ENCODE results near the gene HNRNPH2.

Gene HNRNPH2

DNA sequence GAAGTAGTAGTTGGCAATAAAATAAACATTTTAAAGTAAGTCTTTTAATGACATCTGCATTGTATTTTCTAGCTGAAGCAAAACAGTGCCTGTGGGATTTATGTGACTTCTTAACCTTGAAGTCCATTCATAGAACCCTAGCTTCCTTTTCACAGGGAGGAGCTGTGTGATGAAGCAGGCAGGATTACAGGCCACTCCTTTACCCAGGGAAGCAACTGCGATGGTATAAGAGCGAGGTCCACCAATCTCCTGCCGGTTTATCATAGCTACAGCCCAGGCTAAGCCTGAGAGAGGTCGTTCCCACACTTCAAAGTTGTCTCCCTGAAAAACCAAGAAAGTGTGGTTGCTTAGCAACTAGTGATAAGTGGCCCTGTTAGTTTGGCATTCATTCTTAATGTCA is 10.2 kb upstream of the HNRNPH2 start:
- no peak for DNase-seq (ENCODE audit: low spot score)

DNA sequence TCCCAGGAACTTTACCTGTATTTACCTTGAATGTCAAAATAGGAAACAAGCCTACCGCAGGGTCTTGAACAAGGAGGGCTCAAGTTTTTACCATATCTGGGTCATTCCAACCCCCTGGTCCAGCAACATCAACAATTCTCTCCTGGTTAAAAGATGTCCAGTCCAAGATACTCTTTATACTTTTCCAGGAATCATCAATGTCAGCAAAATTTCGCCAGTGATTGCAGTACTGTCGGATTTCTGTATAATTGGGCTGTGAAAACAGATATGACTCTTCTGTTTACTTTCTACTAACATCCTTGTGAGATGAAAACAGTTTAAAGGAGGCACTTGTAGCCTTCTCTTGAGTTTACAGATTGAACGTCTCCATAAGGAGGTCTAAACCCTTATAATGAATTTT is 9.3 kb upstream of the HNRNPH2 start:
- no peak for DNase-seq (ENCODE audit: low spot score)

DNA sequence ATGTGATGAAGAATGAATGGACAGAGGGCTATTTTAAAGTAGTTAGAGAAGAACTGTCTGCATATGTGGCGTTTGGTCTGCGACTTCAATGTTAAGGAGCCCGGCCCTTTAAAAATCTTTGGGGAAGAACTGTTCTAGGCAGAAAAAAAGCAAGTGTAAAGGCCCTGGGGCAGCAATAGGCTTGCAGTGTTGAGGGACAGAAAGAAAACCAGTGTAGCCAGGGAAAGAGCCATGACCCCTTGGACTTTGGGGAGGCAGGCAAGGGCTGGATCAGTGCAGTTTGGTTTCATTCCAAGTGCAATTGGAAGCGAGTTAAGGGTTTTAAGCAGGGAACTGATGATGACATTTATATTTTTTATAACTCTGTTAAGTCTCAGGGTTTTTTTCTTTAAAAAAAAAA is 8.2 kb upstream of the HNRNPH2 start:
- no peak for DNase-seq (ENCODE audit: low spot score)

DNA sequence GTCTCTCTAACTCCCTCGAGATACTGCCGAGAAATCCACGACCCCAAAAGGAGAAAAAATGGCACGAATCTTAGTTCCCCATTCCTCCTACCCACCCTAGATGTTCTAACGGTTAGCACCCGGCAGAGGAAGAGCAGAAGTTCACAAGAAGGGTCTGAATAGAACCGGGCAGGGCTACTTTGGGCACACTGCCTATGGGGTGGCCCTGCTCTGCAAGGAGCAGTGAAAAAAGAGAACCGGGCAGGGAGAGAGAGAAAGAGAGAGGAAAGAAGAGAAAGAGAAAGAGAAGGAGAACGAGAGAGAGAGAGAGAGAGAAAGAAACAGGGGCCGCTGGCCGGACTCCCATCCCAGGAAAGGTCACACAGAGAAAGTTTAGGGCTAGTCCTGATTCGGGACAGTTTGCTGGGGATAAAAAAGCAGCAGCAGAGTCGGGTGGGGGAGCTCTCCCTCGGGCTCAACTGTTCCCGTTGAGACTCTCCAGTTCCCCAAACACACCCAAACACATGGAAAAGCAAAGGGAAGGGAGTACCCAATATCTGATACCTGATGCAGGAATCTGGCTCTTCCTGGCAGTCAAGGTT is 765 bp upstream of the HNRNPH2 start:
- DNase-seq (ENCODE audit: low spot score) = no peak

GRCh38 chrX:101408532-101408841 is 465 bp downstream of the HNRNPH2 start:
- no peak for DNase-seq (ENCODE audit: low spot score)

- DNase-seq (ENCODE audit: low spot score) = no peak
These were observed 1.0 kb downstream of the HNRNPH2 start for GRCh38 chrX:101409043-101409442.

- no peak for DNase-seq (ENCODE audit: low spot score)
These were observed 2.4 kb downstream of the HNRNPH2 start for GRCh38 chrX:101410461-101410860.

DNA sequence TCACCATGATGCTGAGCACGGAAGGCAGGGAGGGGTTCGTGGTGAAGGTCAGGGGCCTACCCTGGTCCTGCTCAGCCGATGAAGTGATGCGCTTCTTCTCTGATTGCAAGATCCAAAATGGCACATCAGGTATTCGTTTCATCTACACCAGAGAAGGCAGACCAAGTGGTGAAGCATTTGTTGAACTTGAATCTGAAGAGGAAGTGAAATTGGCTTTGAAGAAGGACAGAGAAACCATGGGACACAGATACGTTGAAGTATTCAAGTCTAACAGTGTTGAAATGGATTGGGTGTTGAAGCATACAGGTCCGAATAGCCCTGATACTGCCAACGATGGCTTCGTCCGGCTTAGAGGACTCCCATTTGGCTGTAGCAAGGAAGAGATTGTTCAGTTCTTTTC is 4.0 kb downstream of the HNRNPH2 start:
- no peak for DNase-seq (ENCODE audit: low spot score)

- peak; percentile 41 for DNase-seq (ENCODE audit: low spot score)
These were observed 7.4 kb downstream of the HNRNPH2 start for GRCh38 chrX:101415180-101416145.

- DNase-seq (ENCODE audit: low spot score) = no peak
These were observed 8.7 kb downstream of the HNRNPH2 start for GRCh38 chrX:101416691-101417090.

- DNase-seq (ENCODE audit: low spot score) = no peak
These were observed 9.2 kb downstream of the HNRNPH2 start for GRCh38 chrX:101417190-101417589.

DNA sequence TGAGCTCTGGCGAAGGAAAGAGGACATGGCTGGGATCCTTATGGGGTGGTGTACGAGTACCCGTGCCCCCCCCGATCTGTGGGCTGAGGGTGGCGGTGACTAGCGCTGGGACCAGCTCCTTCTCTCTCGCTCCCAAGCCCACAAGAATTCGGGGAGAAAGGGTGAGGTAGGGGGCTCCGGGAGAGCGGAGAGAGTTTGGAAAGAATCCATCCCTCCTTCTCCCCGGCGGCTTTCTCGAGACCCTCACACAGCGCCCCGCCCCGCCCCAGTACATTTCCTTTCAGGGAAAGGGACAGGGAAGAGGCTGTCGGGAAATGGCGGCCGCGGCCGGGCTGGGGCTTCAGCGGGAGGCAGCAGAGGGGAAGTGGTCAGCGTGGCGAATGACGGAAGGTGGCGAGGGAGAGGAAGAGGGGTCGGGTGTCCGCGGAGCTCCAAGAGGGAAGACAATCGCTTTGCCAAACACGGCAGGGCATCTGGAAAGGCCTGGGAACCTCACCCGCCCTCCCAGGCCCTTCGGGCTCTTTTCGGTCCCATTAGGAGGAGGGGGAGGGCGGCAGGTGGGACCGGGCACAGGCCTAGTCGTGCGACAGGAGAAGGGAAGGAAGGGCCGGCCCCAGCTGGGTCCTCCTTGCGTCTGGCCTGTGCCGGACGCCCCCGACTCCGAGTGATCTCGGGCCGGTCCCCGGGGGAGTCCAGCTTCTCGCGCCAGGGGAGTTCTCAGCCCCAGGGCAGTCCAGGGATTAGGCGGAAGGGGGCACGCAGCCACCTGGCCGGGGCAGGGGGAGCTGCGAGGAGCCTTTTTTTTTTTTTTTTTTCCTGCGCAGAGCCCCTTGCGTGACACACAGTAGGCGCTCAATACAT is 10.2 kb downstream of the HNRNPH2 start:
- DNase-seq (ENCODE audit: low spot score) = peak; percentile 56

- no peak for DNase-seq (ENCODE audit: low spot score)
These were observed 11.5 kb downstream of the HNRNPH2 start for GRCh38 chrX:101419489-101419888.

DNA sequence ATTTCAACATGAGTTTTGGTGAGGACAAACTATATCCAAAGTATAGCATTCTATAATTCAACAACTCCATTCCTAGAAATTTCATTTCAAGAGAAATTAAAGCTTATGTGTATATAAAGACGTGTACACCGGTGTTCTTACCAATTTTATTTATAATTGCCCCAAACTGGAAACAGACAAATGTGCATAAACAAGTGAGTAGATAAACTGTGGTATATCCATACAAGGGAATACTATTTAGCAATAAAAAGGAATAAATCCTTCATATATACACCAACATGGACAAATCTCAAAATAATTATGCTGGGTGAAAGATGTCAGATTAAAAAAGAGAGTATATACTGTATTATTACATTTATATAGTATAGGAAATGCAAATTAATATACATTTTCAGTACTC is 19.9 kb downstream of the HNRNPH2 start:
- DNase-seq (ENCODE audit: low spot score) = no peak

DNA sequence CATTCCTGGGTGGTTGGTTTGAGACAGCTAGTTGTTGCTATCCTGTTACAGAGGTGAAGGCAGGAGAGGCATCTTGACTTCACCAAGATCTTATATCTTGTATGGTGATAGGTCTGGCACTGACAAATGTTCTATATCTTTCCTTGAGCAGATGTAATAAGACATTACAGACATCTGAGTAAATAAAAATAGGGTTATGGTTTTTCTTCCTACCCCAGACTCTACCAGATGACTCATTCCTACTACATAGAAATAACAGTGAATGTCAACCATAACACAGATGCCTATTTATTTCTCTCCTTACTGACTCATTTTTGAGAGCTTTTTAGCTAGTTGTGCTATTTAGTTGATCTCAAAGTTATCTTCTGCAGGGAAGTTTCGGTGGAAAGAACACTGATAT is 21.9 kb downstream of the HNRNPH2 start:
- DNase-seq (ENCODE audit: low spot score) = no peak

GRCh38 chrX:101430457-101431078 is 22.5 kb downstream of the HNRNPH2 start:
- no peak for DNase-seq (ENCODE audit: low spot score)

- DNase-seq (ENCODE audit: low spot score) = no peak
These were observed 34.1 kb downstream of the HNRNPH2 start for GRCh38 chrX:101442085-101442484.

DNA sequence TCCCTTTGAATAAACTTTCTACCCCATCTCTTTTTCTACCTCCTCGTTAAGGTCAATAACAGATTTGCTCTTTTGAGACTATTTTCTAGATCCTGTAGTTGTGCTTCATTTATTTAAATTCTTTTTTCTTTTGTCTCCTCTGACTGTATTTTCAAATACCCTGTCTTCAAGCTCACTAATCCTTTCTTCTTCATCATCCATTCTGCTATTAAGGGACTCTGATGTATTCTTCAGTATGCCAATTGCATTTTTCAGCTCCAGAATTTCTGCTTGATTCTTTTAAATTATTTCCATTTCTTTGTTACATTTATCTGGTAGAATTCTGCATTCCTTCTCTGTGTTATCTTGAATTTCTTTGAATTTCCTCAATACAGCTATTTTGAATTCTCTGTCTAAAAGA is 41.3 kb downstream of the HNRNPH2 start:
- no peak for DNase-seq (ENCODE audit: low spot score)

DNA sequence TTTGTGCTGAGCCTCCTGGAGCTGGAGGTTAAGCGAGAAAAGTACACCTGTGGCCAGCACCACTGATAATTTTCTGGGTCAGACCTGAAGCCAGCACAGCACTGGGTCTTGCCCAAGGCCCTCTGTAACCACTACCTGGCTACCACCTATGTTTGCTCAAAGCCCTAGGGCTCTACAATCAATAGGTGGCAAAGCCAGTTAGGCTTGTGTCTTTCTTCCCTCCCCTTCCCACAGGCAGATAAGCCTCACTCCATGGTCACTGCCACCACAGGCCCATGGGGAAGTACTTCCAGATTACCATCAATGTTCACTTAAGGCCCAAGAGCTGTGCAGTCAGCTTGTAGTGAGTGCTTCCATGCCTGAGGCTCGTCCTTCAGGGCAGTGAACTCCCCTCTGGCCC is 42.1 kb downstream of the HNRNPH2 start:
- DNase-seq (ENCODE audit: low spot score) = no peak

DNA sequence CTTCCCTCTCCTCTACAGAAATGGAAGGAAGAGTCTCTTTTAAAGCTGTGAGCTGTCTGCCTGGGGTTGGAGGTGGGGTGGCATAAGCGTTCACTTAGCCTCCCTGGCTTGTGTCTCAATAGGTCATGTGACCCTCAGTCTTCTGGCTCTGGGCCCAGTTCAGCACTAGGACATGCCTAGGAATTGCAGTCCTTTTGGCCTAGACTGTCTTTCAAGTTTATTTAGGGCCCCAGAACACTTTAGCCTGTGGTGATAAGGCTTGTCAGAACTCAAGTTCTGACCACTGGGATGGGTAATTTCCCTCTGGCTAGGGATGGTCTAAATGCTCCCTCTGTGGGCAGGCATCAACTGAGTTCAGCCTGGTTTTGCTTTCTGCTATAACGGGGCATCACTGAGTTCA is 42.9 kb downstream of the HNRNPH2 start:
- no peak for DNase-seq (ENCODE audit: low spot score)

- DNase-seq (ENCODE audit: low spot score) = no peak
These were observed 44.0 kb downstream of the HNRNPH2 start for GRCh38 chrX:101452056-101452455.

- no peak for DNase-seq (ENCODE audit: low spot score)
These were observed 52.6 kb downstream of the HNRNPH2 start for GRCh38 chrX:101460669-101461068.

Data from iPS-NIHi11 (cell line).